Thyroid gland (tissue), 4 donors: ENCODE data around the gene CKAP5.

Source experiments
- CTCF ChIP-seq, 6 experiments: fragments of 200-600 bp in 3 of 6; fragments of 450-650 bp in 3 of 6; sonication (generic) in 3 of 6; IDR thresholded peaks; one replicate each; pipeline ENCODE4 v1.5.1; 2016 to 2019; ENCODE audit warnings: antibody characterized with exemption in 6 of 6, mild to moderate bottlenecking in 2 of 6, inconsistent platforms in 1 of 6, moderate library complexity in 1 of 6
- POLR2A ChIP-seq, 2 donors: fragments of 450-650 bp; IDR thresholded peaks; one replicate each; pipeline ENCODE4 v1.6.1; 2017; ENCODE audit warnings: antibody characterized with exemption in 2 of 2, mild to moderate bottlenecking in 2 of 2, moderate library complexity in 1 of 2

- no peak for TF ChIP-seq CTCF (IDR thresholded peaks at IDR 0.05)
- no peak for TF ChIP-seq POLR2A (IDR thresholded peaks at IDR 0.05)
Observed at GRCh38 chr11:46801694-46802470, 44.2 kb downstream of the CKAP5 start.
